IPS-15b (cell line): ENCODE data around the gene C1orf53.

Source experiments
- H3K27me3 ChIP-seq: one replicate; pipeline ENCODE4 v1.6.1; 2013; ENCODE audit warnings: low read length; ENCODE audit not compliant: control insufficient read depth, insufficient read depth
- H3K36me3 ChIP-seq: one replicate; pipeline ENCODE4 v1.6.1; 2013; ENCODE audit warnings: low read length; ENCODE audit not compliant: control insufficient read depth, insufficient read depth
- H3K4me1 ChIP-seq: one replicate; pipeline ENCODE4 v1.6.1; 2013; ENCODE audit warnings: mild to moderate bottlenecking, low read length; ENCODE audit not compliant: control insufficient read depth, insufficient read depth
- H3K4me3 ChIP-seq: one replicate; pipeline ENCODE4 v1.5.1; 2013; ENCODE audit warnings: low read depth, low read length
- H3K9ac ChIP-seq: one replicate; pipeline ENCODE4 v1.6.1; 2013; ENCODE audit warnings: low read depth, mild to moderate bottlenecking, low read length
- H3K9me3 ChIP-seq: one replicate; pipeline ENCODE4 v1.6.1; 2013; ENCODE audit warnings: mild to moderate bottlenecking, low read length; ENCODE audit not compliant: control insufficient read depth, insufficient read depth

The C1orf53 gene

DNA sequence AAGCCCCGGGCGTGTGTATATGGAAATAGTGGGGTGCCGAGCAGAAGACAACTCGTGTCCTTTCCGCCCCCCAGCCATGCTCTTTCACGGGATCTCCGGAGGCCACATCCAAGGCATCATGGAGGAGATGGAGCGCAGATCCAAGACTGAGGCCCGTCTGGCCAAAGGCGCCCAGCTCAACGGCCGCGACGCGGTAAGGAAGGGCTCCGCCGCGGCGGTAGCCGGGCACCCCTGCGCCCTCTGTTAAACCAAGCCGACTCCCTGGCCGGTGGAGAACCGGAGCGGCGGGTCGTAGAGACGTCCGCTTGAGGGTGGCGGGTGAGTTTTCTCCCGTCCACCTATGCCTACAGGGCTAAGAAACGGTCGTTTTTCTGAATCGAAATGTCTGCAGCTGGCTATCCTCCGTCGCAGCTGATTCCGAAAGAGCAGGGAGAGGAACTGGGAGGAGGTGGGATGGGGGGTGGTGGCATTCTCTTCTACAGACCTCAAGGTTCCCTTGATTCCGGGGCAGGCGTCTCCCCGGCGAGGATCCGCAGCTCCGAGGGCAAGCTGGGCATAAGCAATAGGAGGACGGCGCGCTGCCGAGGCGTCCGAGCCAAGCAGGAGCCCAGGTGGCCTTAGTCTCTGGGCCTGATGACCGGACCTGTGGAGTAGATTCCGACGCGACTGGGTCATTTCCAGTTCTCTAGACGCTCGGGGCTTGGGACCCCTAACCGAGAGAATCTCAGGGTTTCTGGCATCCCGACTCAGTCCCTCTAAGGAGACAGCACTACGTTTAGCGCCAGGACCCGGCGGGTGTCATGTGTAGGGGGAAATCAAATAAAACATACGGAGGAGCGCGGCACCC is 15.6 kb downstream of the C1orf53 start:
- no peak overlapping the region for H3K9ac ChIP-seq
- peaks cover 100% of the 10 kb centered on the region for H3K27me3 ChIP-seq
- H3K36me3 ChIP-seq: no peaks in the 10 kb centered on the region
- H3K9me3 ChIP-seq: no peaks in the 10 kb centered on the region
- H3K4me1 ChIP-seq: peaks cover 37% of the 10 kb centered on the region
- H3K4me3 ChIP-seq: peak overlapping the region; percentile 48

GRCh38 chr1:197918807-197919345 is 16.4 kb downstream of the C1orf53 start:
- Histone ChIP-seq H3K27me3 (peaks cover 100% of the 10 kb centered on the region), H3K36me3 (no peaks in the 10 kb centered on the region), H3K4me3 (peak overlapping the region; percentile 14), H3K9me3 (no peaks in the 10 kb centered on the region), H3K4me1 (peaks cover 34% of the 10 kb centered on the region), H3K9ac (no peak overlapping the region)

DNA sequence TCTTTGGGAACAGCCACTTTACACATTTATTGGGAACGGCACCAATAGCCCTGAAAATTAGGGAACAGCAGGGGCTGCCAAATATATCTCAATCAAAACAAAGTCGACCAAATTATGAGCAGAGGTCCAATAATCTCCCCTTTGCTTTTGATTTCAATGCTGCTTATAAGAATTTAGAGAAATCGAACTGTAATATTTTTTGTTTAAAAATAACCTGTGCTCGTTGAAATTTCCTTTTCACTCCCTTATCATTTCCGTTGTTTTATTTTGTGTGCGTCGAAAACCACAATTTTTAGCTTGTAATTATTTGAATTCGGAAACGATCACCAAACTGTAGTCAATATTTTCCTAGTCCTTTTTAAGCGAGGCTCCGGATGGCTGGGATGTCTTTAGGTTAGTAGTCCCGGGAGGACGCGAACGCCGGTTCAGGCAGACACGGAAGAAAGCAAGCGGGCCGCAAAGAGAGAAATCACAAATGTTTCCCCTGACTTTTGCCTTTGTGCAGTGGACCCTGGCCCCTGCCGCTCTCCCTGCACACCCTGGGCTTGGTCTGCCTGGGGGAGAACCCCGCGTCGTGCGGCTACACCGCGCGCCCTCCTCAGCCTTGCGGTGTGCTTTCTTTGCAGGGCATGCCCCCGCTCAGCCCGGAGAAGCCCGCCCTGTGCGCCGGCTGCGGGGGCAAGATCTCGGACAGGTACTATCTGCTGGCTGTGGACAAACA is 17.1 kb downstream of the C1orf53 start:
- Histone ChIP-seq H3K9ac (no peak overlapping the region), H3K36me3 (no peaks in the 10 kb centered on the region), H3K4me1 (peaks cover 30% of the 10 kb centered on the region), H3K27me3 (peaks cover 100% of the 10 kb centered on the region), H3K4me3 (peak overlapping the region; percentile 70), H3K9me3 (no peaks in the 10 kb centered on the region)

DNA sequence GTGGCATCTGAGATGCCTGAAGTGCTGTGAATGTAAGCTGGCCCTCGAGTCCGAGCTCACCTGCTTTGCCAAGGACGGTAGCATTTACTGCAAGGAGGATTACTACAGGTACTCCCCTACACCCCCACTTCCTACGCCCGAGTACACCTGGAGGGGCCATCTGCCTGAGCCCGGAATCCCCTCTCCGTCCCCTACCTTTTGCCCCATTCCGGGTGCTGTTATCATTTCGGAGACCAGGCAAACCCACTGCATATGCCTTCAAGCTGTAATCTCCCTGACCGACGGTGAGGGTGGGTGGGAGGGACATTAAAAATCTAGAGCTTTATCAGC is 17.6 kb downstream of the C1orf53 start:
- H3K9me3 ChIP-seq: no peaks in the 10 kb centered on the region
- peaks cover 26% of the 10 kb centered on the region for H3K4me1 ChIP-seq
- peak overlapping the region; percentile 70 for H3K4me3 ChIP-seq
- no peak overlapping the region for H3K9ac ChIP-seq
- H3K27me3 ChIP-seq: peaks cover 98% of the 10 kb centered on the region
- no peaks in the 10 kb centered on the region for H3K36me3 ChIP-seq

DNA sequence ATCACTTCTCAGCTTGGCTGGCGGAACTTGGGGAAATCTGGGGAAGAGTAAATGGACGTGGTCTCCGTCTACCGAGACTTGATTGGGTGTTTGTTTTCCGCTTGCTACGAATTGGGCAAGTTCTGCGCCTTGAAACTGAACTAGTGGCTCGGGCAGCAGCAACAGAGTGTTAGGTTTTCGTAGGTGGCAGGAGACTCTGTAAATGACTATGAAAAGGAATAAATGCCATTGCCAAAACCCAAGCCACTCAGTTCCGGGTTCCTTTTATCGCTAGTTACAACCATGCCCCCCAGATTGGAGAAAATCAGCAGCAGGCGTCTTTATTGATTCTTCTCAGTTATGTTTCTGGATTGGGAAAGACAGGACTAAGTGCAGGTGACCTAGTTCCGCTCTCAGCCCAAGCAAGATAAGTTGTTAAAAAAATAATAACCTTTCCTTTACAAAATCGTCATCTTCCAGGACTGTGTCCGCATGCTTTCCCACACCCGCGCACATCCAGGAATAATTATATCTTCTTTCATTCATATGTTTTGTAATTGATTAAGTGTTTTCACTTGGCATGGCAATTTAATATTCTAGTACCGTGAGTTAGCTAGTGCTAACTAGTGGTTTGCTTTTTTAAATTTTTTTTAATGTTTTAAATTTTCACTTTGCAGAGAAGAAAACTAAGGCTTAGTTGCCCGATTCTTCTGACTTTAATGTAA is 18.1 kb downstream of the C1orf53 start:
- H3K36me3 ChIP-seq: no peaks in the 10 kb centered on the region
- peaks cover 20% of the 10 kb centered on the region for H3K4me1 ChIP-seq
- H3K27me3 ChIP-seq: peaks cover 94% of the 10 kb centered on the region
- no peaks in the 10 kb centered on the region for H3K9me3 ChIP-seq
- no peak overlapping the region for H3K9ac ChIP-seq
- H3K4me3 ChIP-seq: peak overlapping the region; percentile 70

- H3K27me3 ChIP-seq: peaks cover 89% of the 10 kb centered on the region
- H3K4me3 ChIP-seq: peak overlapping the region; percentile 70
- H3K9ac ChIP-seq: no peak overlapping the region
- no peaks in the 10 kb centered on the region for H3K36me3 ChIP-seq
- H3K9me3 ChIP-seq: no peaks in the 10 kb centered on the region
- H3K4me1 ChIP-seq: peaks cover 19% of the 10 kb centered on the region
Observed at GRCh38 chr1:197921235-197922069, 19.0 kb downstream of the C1orf53 start.

GRCh38 chr1:197922070-197922390 is 19.6 kb downstream of the C1orf53 start:
- Histone ChIP-seq H3K27me3 (peaks cover 89% of the 10 kb centered on the region), H3K9ac (no peak overlapping the region), H3K4me3 (peak overlapping the region; percentile 70), H3K4me1 (peaks cover 16% of the 10 kb centered on the region), H3K36me3 (no peaks in the 10 kb centered on the region), H3K9me3 (no peaks in the 10 kb centered on the region)

DNA sequence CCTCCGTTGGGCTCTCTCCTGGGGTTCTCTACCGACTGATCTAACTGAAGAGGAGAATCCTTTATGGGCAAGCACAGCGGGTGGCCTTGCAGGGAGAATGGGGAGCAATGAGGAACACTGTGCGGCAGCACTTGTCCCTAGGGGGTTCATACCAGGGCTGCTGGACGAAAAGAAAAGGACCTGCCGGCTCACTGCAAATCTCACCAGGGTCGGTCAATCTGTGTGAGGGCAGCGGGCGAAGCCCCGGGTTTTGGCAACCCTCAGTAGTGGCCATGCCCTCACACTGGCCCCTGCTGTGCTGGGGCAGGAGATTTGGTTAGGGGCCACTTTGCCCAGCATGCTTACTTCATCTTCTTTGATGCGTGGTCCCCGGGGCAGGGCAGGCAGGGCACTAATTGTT is 20.6 kb downstream of the C1orf53 start:
- Histone ChIP-seq H3K9me3 (no peaks in the 10 kb centered on the region), H3K36me3 (no peaks in the 10 kb centered on the region), H3K4me3 (no peak overlapping the region), H3K9ac (no peak overlapping the region), H3K4me1 (peaks cover 13% of the 10 kb centered on the region), H3K27me3 (peaks cover 89% of the 10 kb centered on the region)

- H3K9ac ChIP-seq: no peak overlapping the region
- H3K36me3 ChIP-seq: no peaks in the 10 kb centered on the region
- no peaks in the 10 kb centered on the region for H3K9me3 ChIP-seq
- peaks cover 12% of the 10 kb centered on the region for H3K4me1 ChIP-seq
- H3K27me3 ChIP-seq: peaks cover 79% of the 10 kb centered on the region
- no peak overlapping the region for H3K4me3 ChIP-seq
Observed at GRCh38 chr1:197924516-197925123, 22.2 kb downstream of the C1orf53 start.

GRCh38 chr1:197927908-197928665 is 25.7 kb downstream of the C1orf53 start:
- no peaks in the 10 kb centered on the region for H3K9me3 ChIP-seq
- no peak overlapping the region for H3K9ac ChIP-seq
- H3K4me1 ChIP-seq: peaks cover 6% of the 10 kb centered on the region
- H3K27me3 ChIP-seq: peaks cover 47% of the 10 kb centered on the region
- no peaks in the 10 kb centered on the region for H3K36me3 ChIP-seq
- no peak overlapping the region for H3K4me3 ChIP-seq
